Right lobe of liver (tissue), 6 donors: ENCODE results near the gene FAM222B. TPM values are rescaled to one million over a fixed set of nuclear protein-coding genes. Genes with fewer than 3 reads are reported as not detected.
A peak's percentile ranks its signal among the peaks of the same experiment; 100 is the strongest.

Experiments used
- ATAC-seq, 4 donors: fragments of 200-7000 bp; cut with Tn5 transposase; one replicate each; pipeline ENCODE4 v1.9.1; 2020; ENCODE audit warnings: mild to moderate bottlenecking in 4 of 4, moderate library complexity in 4 of 4
- DNase-seq, 3 donors: peaks; one replicate each; pipeline ENCODE4 v3.0.0-alpha.2; 2020
- H3K27ac ChIP-seq, 3 donors: fragments of 200-600 bp; one replicate each; pipeline ENCODE4 v1.8.0; 2022
- H3K27me3 ChIP-seq, 2 donors: fragments of 200-600 bp; one replicate each; pipeline ENCODE4 v1.8.0; 2022
- H3K36me3 ChIP-seq, 4 donors: fragments of 200-600 bp; sonication (generic) in 1 of 4; one replicate each; pipeline versions ENCODE4 v1.5.1 to v1.8.0; 2017 to 2022; ENCODE audit warnings: control low read depth in 1 of 4
- H3K4me1 ChIP-seq, 4 donors: fragments of 200-600 bp; sonication (generic) in 1 of 4; one replicate each; pipeline versions ENCODE4 v1.5.1 to v1.8.0; 2017 to 2022; ENCODE audit warnings: control low read depth in 1 of 4
- H3K4me3 ChIP-seq, 3 donors: fragments of 200-600 bp; one replicate each; pipeline ENCODE4 v1.8.0; 2022
- H3K9me3 ChIP-seq, 4 donors: fragments of 200-600 bp; sonication (generic) in 1 of 4; one replicate each; pipeline versions ENCODE4 v1.5.1 to v1.8.0; 2017 to 2022; ENCODE audit warnings: control low read depth in 1 of 4
- POLR2A ChIP-seq: fragments of 450-650 bp; IDR thresholded peaks from one replicate; pipeline ENCODE4 v1.6.1; 2017; ENCODE audit warnings: antibody characterized with exemption, mild to moderate bottlenecking
- WGBS: methylation state at CpG from one replicate; pipeline ENCODE4 v1.1.6; 2018; ENCODE audit warnings: low coverage, low lambda C conversion rate; ENCODE audit not compliant: insufficient coverage; ENCODE audit errors: missing lambda C conversion rate; 5-methylcytosine and 5-hydroxymethylcytosine counted together
- intact Hi-C, 2 donors: fragments of 100-400 bp; cut with DNase I; formaldehyde crosslinking; loops; one replicate each; pipeline versions ENCODE4 v1.11.2 to v1.14.1; 2022
- total RNA-seq, 6 experiments: library from RNA; depleted of rRNA in 2 of 6; stranded (reverse); fragments of >200 nt in 2 of 6; fragmentation: NEBNext Ultra II Directional in 3 of 6; extraction: Animal tissue kit (Norgen Biotek cat#: 25700) in 3 of 6; gene quantifications; one replicate each; pipeline versions ENCODE4 v1.1.0 to v1.2.4, GENCODE V29; 2016 to 2023
- TF ChIP-seq, protein P1 (sequence below), 4 donors: fragments of 200-600 bp in 3 of 4; fragments of 450-650 bp in 1 of 4; IDR thresholded peaks; one replicate each; pipeline versions ENCODE4 v1.5.1 to v1.8.0; 2016 to 2022; ENCODE audit warnings: antibody characterized with exemption in 4 of 4, mild to moderate bottlenecking in 2 of 4
- donor health status: DM: no; HTN: yes; CAD: no.
- donor health status: DM: no; HTN: no; CAD: no.
- donor health status: DM: no; HTN: no; CAD: no.
- donor health status: DM: no; HTN: yes; CAD: no.
- donor health status: DM: no; HTN: yes; CAD: no.

FAM222B gene
- total RNA-seq, 6 experiments from 2014 or later, result 5.8 to 12.0 (median 8.8) TPM

DNA sequence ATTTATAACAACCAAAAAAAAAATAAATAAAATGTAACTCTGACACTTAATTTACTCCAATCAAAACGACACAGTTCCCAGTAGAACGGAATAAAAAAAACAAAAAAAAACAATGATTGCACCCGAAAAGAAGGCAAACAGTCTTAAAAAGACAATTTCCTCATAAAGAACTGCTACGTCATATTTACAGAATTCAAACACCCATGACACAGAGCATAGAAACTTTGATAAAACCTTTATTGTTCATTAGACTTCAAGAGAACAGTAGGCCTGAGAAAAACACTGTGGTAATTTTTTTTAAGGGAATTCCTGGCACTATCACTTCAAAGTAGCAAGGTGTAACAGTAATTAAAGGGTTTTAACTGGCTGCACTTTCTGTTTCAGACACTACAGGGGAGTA is 26.1 kb downstream of the FAM222B start:
- intact Hi-C loops, result no loop called here
- TF ChIP-seq, protein P1, sequence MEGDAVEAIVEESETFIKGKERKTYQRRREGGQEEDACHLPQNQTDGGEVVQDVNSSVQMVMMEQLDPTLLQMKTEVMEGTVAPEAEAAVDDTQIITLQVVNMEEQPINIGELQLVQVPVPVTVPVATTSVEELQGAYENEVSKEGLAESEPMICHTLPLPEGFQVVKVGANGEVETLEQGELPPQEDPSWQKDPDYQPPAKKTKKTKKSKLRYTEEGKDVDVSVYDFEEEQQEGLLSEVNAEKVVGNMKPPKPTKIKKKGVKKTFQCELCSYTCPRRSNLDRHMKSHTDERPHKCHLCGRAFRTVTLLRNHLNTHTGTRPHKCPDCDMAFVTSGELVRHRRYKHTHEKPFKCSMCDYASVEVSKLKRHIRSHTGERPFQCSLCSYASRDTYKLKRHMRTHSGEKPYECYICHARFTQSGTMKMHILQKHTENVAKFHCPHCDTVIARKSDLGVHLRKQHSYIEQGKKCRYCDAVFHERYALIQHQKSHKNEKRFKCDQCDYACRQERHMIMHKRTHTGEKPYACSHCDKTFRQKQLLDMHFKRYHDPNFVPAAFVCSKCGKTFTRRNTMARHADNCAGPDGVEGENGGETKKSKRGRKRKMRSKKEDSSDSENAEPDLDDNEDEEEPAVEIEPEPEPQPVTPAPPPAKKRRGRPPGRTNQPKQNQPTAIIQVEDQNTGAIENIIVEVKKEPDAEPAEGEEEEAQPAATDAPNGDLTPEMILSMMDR (IDR thresholded peaks at IDR 0.05), result no peak
- no peak for TF ChIP-seq POLR2A
- H3K27me3 ChIP-seq, result no peaks in the 10 kb centered on the region
- no peak overlapping the region for H3K4me3 ChIP-seq
- WGBS, result 78% methylated on average over 4 of the region's 4 CpGs
- ATAC-seq, result no peak
- no peak for DNase-seq
- no peak overlapping the region for H3K27ac ChIP-seq
- H3K36me3 ChIP-seq, result no peaks in the 10 kb centered on the region
- H3K9me3 ChIP-seq, result no peaks in the 10 kb centered on the region
- peaks cover 0 to 3% (median 2%) of the 10 kb centered on the region in 4 donors for H3K4me1 ChIP-seq

DNA sequence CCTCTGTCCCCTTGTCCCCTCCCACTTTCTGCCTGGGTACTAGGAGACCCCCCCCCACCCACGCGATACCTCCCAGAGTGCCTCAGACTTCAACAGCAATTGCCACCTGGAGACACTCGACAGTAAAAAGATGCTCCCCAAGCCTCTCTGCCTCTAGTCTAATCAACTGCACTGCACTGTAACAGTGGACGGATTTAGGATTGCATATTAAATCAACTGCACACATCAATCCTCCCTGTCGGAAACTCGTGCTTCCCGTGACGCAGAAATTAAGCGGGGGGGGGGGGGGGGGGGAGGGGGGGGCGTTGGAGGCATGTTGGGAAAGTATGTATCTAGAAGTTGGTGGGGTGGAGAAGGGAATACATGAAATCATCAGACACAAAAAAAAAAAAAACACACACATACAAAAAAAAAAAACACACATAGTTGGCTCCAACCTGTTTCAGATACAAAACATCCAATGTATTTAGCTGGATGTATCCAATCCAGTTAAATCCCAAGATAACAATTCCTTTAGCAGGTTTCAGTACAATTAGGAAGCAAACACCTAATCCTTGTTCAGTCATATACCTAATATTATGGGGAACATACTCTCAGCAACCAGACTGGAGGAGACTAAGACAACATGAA is 29.7 kb downstream of the FAM222B start:
- H3K9me3 ChIP-seq, result no peaks in the 10 kb centered on the region
- H3K27ac ChIP-seq, result peak overlapping the region; percentile 38 to 79 (median 77)
- H3K4me1 ChIP-seq, result peaks cover 0 to 21% (median 8%) of the 10 kb centered on the region in 4 donors
- TF ChIP-seq POLR2A, result no peak
- TF ChIP-seq, protein P1 (IDR thresholded peaks at IDR 0.05), result no peak
- DNase-seq (no peak), ATAC-seq (peak; percentile 29 to 47 (median 40))
- no peaks in the 10 kb centered on the region for H3K36me3 ChIP-seq
- WGBS, result under 1% methylated on average over 9 of the region's 10 CpGs
- H3K27me3 ChIP-seq, result no peaks in the 10 kb centered on the region
- intact Hi-C loops, result no loop called here
- H3K4me3 ChIP-seq, result peak overlapping the region; percentile 62 to 95 (median 89)

DNA sequence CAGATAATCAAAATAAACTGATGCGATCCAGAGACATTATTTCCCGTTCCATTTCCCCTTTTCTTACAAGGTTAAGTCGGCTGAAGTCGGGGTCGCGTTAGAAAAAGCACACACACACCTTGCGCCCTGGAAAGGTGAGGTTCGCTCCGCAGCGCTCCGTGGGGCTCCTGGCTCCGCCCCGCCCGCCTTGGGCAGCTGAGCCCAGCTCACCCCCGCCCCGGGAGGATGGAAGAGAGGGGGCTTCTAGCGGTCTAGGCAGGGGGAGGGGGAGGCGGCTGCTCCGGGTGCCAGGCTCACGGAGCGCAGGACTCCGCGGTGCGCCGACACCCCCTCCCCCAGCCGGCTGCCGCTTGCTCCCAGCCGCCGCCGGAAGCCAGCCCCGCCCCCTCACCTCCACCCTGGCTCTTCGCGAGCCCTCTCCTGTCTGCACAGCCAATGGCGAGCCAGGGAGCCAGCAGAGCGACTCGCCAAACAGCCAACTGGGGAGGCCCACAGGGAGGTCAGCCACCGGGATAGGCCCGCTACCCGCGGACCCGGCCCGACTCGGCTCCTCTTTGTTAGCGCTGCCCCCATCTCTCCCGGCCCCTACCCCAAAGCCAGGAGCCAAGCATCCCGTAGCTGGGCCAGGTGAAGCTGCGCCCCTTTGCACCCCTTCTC is 30.4 kb downstream of the FAM222B start:
- H3K4me3 ChIP-seq, result peak overlapping the region; percentile 62 to 95 (median 89)
- no peaks in the 10 kb centered on the region for H3K27me3 ChIP-seq
- ATAC-seq, result peak; percentile 96 to 100 (median 99)
- no peaks in the 10 kb centered on the region for H3K36me3 ChIP-seq
- peak; percentile 99 for DNase-seq
- intact Hi-C loops, result no loop called here
- H3K4me1 ChIP-seq, result peaks cover 0 to 28% (median 11%) of the 10 kb centered on the region in 4 donors
- WGBS, result 0% methylated on average over 23 of the region's 47 CpGs
- peak overlapping the region; percentile 38 to 79 (median 77) for H3K27ac ChIP-seq
- H3K9me3 ChIP-seq, result no peaks in the 10 kb centered on the region
- TF ChIP-seq, protein P1 (IDR thresholded peaks at IDR 0.05), result no peak
- TF ChIP-seq POLR2A, result peak; percentile 18

DNA sequence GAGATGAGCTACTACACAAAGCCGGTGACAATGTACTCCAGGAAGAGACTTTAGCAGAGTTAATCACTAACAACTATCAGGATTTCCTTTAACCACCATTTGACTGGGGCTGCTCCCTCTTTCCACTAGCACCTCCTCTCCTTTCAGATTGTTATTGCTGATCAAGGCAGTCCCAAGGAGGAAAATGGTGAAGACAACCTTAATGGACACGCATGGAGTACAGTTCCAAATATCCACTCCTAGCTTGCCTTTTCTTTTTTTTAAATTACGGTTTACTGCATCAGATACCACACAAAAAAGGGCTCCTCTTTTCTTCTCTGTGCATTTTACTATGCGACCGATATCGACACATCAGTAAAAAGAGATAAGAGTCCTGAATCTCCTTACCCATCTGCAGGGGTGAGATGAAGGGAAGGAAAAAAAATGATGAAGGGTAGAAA is 30.9 kb downstream of the FAM222B start:
- TF ChIP-seq, protein P1 (IDR thresholded peaks at IDR 0.05), result no peak
- no peak for TF ChIP-seq POLR2A
- Histone ChIP-seq H3K27me3 (no peaks in the 10 kb centered on the region), H3K36me3 (no peaks in the 10 kb centered on the region), H3K27ac (peak overlapping the region; percentile 9 to 79 (median 77)), H3K4me3 (peak overlapping the region; percentile 62 to 95 (median 89)), H3K9me3 (no peaks in the 10 kb centered on the region), H3K4me1 (peaks cover 0 to 33% (median 12%) of the 10 kb centered on the region in 4 donors)
- intact Hi-C loops, result no loop called here
- DNase-seq, result peak in 1 of 3 donors; percentile 25
- WGBS, result 4% methylated on average over 6 of the region's 6 CpGs
- peak in 2 of 4 donors; percentile 2 to 28 for ATAC-seq
